GM08714 (cell line): ENCODE measurements around the gene RNF26.

ENCODE experiments used
- H3K4me3 ChIP-seq: fragments of 200-500 bp; sonication (Bioruptor generic); 2 replicates; pipeline ENCODE4 v1.5.1; 2014; ENCODE audit warnings: mild to moderate bottlenecking, low read length, inconsistent platforms
- ZNF274 ChIP-seq: IDR thresholded peaks from 2 replicates; pipeline ENCODE4 v1.6.1; 2012; ENCODE audit warnings: mild to moderate bottlenecking, low read depth, low read length

The RNF26 gene

GRCh38 chr11:119307974-119308373, 26.4 kb upstream of the RNF26 start:
- no peak for TF ChIP-seq ZNF274
- no peak overlapping the region for H3K4me3 ChIP-seq

- TF ChIP-seq ZNF274: no peak
- no peak overlapping the region for H3K4me3 ChIP-seq
Measured at GRCh38 chr11:119309411-119309810, 24.9 kb upstream of the RNF26 start.

- H3K4me3 ChIP-seq: no peak overlapping the region
- TF ChIP-seq ZNF274: no peak
Measured at GRCh38 chr11:119309953-119310681, 24.2 kb upstream of the RNF26 start.

- TF ChIP-seq ZNF274: no peak
Measured at GRCh38 chr11:119310682-119311052, 23.7 kb upstream of the RNF26 start.

GRCh38 chr11:119314726-119315125, 19.6 kb upstream of the RNF26 start:
- no peak overlapping the region for H3K4me3 ChIP-seq
- TF ChIP-seq ZNF274: no peak

More at GRCh38 chr11:119310682-119311052, 23.7 kb upstream of the RNF26 start:
- H3K4me3 ChIP-seq: no peak overlapping the region

- H3K4me3 ChIP-seq: peak overlapping the region; percentile 3; the same call in 1 of the 2 replicates
- no peak for TF ChIP-seq ZNF274
Measured at GRCh38 chr11:119315131-119316015, 19.0 kb upstream of the RNF26 start.

- TF ChIP-seq ZNF274: no peak
- H3K4me3 ChIP-seq: peak overlapping the region; percentile 3; the same call in 1 of the 2 replicates
Measured at GRCh38 chr11:119316016-119316728, 18.2 kb upstream of the RNF26 start.

GRCh38 chr11:119316729-119317591, 17.4 kb upstream of the RNF26 start, which contains the start of gene MCAM:
TSS of gene MCAM (minus strand) at chr11:119317130. CDS start at chr11:119317101, 29 bp downstream.
- peak within 1 kb of the TSS; percentile 3; the same call in 1 of the 2 replicates for H3K4me3 ChIP-seq

GRCh38 chr11:119317592-119318239, 16.6 kb upstream of the RNF26 start:
- H3K4me3 ChIP-seq: no peak overlapping the region
- no peak for TF ChIP-seq ZNF274

More at GRCh38 chr11:119316729-119317591, 17.4 kb upstream of the RNF26 start, which contains the start of gene MCAM:
- no peak for TF ChIP-seq ZNF274

- no peak overlapping the region for H3K4me3 ChIP-seq
- no peak for TF ChIP-seq ZNF274
Measured at GRCh38 chr11:119318240-119319135, 15.8 kb upstream of the RNF26 start.

GRCh38 chr11:119319136-119319699, 15.1 kb upstream of the RNF26 start:
- no peak for TF ChIP-seq ZNF274
- no peak overlapping the region for H3K4me3 ChIP-seq

GRCh38 chr11:119319700-119320239, 14.6 kb upstream of the RNF26 start:
- H3K4me3 ChIP-seq: no peak overlapping the region
- no peak for TF ChIP-seq ZNF274
